ENCODE results near the gene SLC1A2.

SLC1A2 gene

DNA sequence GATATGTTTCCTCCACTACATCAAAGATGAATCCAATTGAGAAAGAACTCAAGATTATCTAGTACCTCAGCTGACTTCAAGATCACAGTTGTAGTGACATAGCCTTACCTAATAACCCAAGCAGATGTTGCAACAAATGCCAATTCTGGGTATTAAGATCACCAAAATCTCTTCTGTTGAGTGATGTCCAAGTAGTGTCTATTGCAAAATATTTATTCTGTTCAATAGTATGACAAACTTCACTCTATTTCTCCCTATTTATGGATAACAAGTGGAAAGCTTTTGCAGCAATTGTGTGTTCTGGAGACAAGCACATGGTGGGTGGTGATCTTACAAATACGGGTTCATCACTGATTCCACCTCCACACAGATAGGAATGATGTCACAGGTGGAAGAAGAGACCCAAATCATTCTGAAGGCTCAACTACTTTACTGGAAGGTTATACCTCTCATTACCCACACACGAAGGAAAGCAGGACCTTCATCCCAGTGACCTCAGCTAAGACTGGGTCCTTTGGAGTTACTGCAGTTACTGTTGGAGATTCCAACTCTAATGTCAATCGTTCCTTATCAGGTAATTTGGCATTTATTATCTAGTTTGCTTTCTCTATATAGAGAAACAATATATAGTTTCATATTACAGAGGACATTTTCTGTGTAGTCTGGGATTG lies 208.3 kb downstream of the SLC1A2 start:
- ATAC-seq = no peak
- TF ChIP-seq, protein P1, sequence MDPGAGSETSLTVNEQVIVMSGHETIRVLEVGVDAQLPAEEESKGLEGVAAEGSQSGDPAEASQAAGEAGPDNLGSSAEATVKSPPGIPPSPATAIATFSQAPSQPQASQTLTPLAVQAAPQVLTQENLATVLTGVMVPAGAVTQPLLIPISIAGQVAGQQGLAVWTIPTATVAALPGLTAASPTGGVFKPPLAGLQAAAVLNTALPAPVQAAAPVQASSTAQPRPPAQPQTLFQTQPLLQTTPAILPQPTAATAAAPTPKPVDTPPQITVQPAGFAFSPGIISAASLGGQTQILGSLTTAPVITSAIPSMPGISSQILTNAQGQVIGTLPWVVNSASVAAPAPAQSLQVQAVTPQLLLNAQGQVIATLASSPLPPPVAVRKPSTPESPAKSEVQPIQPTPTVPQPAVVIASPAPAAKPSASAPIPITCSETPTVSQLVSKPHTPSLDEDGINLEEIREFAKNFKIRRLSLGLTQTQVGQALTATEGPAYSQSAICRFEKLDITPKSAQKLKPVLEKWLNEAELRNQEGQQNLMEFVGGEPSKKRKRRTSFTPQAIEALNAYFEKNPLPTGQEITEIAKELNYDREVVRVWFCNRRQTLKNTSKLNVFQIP (CRISPR knock-in tag; IDR thresholded peaks at IDR 0.05; ENCODE audit: borderline replicate concordance, low read depth) = no peak
- TF ChIP-seq, protein P2, sequence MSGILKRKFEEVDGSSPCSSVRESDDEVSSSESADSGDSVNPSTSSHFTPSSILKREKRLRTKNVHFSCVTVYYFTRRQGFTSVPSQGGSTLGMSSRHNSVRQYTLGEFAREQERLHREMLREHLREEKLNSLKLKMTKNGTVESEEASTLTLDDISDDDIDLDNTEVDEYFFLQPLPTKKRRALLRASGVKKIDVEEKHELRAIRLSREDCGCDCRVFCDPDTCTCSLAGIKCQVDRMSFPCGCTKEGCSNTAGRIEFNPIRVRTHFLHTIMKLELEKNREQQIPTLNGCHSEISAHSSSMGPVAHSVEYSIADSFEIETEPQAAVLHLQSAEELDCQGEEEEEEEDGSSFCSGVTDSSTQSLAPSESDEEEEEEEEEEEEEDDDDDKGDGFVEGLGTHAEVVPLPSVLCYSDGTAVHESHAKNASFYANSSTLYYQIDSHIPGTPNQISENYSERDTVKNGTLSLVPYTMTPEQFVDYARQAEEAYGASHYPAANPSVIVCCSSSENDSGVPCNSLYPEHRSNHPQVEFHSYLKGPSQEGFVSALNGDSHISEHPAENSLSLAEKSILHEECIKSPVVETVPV (CRISPR knock-in tag; IDR thresholded peaks at IDR 0.05) = no peak
- no peak for TF ChIP-seq ZNF8 (CRISPR knock-in tag; IDR thresholded peaks at IDR 0.05)
- no peak for TF ChIP-seq TOX (CRISPR knock-in tag; IDR thresholded peaks at IDR 0.05; ENCODE audit: borderline replicate concordance)
- no peak for TF ChIP-seq ISL1 (CRISPR knock-in tag; IDR thresholded peaks at IDR 0.05)
- TF ChIP-seq ZC3H10 (CRISPR knock-in tag; IDR thresholded peaks at IDR 0.05) = no peak
- TF ChIP-seq, protein P3, sequence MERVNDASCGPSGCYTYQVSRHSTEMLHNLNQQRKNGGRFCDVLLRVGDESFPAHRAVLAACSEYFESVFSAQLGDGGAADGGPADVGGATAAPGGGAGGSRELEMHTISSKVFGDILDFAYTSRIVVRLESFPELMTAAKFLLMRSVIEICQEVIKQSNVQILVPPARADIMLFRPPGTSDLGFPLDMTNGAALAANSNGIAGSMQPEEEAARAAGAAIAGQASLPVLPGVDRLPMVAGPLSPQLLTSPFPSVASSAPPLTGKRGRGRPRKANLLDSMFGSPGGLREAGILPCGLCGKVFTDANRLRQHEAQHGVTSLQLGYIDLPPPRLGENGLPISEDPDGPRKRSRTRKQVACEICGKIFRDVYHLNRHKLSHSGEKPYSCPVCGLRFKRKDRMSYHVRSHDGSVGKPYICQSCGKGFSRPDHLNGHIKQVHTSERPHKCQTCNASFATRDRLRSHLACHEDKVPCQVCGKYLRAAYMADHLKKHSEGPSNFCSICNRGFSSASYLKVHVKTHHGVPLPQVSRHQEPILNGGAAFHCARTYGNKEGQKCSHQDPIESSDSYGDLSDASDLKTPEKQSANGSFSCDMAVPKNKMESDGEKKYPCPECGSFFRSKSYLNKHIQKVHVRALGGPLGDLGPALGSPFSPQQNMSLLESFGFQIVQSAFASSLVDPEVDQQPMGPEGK (CRISPR knock-in tag; IDR thresholded peaks at IDR 0.05; ENCODE audit: borderline replicate concordance) = no peak
- TF ChIP-seq, protein P4, sequence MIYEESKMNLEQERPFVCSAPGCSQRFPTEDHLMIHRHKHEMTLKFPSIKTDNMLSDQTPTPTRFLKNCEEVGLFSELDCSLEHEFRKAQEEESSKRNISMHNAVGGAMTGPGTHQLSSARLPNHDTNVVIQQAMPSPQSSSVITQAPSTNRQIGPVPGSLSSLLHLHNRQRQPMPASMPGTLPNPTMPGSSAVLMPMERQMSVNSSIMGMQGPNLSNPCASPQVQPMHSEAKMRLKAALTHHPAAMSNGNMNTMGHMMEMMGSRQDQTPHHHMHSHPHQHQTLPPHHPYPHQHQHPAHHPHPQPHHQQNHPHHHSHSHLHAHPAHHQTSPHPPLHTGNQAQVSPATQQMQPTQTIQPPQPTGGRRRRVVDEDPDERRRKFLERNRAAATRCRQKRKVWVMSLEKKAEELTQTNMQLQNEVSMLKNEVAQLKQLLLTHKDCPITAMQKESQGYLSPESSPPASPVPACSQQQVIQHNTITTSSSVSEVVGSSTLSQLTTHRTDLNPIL (CRISPR knock-in tag; IDR thresholded peaks at IDR 0.05; ENCODE audit: low read depth) = no peak
- TF ChIP-seq, protein P5, sequence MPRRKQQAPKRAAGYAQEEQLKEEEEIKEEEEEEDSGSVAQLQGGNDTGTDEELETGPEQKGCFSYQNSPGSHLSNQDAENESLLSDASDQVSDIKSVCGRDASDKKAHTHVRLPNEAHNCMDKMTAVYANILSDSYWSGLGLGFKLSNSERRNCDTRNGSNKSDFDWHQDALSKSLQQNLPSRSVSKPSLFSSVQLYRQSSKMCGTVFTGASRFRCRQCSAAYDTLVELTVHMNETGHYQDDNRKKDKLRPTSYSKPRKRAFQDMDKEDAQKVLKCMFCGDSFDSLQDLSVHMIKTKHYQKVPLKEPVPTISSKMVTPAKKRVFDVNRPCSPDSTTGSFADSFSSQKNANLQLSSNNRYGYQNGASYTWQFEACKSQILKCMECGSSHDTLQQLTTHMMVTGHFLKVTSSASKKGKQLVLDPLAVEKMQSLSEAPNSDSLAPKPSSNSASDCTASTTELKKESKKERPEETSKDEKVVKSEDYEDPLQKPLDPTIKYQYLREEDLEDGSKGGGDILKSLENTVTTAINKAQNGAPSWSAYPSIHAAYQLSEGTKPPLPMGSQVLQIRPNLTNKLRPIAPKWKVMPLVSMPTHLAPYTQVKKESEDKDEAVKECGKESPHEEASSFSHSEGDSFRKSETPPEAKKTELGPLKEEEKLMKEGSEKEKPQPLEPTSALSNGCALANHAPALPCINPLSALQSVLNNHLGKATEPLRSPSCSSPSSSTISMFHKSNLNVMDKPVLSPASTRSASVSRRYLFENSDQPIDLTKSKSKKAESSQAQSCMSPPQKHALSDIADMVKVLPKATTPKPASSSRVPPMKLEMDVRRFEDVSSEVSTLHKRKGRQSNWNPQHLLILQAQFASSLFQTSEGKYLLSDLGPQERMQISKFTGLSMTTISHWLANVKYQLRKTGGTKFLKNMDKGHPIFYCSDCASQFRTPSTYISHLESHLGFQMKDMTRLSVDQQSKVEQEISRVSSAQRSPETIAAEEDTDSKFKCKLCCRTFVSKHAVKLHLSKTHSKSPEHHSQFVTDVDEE (CRISPR knock-in tag; IDR thresholded peaks at IDR 0.05) = no peak
- TF ChIP-seq ZNF565 (CRISPR knock-in tag; conservative IDR thresholded peaks at IDR 0.05; ENCODE audit: low read depth) = no peak
- TF ChIP-seq ZFP30 (CRISPR knock-in tag; IDR thresholded peaks at IDR 0.05) = no peak

DNA sequence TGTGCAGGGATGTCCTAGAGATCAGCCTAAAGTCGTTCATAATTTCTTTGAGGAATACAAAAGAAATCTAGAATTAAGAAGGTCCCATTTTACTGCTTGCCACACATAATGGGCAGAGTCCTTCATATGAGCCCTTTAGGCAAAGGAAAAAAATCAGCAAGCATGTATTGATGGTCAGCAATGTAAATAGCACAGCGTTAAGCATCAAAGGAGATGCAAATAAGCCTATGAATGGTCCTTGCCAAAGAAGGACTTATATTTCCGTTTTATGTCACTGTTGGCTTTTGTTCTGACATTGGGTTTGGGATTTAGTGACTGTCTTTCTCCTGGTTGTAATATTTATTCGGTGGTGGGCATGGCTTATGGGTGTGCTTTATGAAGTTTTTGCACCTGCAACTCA lies 210.6 kb downstream of the SLC1A2 start:
- no peak for ATAC-seq
- TF ChIP-seq GLIS3 (CRISPR knock-in tag; IDR thresholded peaks at IDR 0.05) (no peak), ZNF8 (CRISPR knock-in tag; IDR thresholded peaks at IDR 0.05) (no peak), ZNF565 (CRISPR knock-in tag; conservative IDR thresholded peaks at IDR 0.05; ENCODE audit: low read depth) (no peak), RARB (CRISPR knock-in tag; IDR thresholded peaks at IDR 0.05) (no peak), ZFP3 (CRISPR knock-in tag; IDR thresholded peaks at IDR 0.05) (no peak), ZC3H10 (CRISPR knock-in tag; IDR thresholded peaks at IDR 0.05) (no peak), ISL1 (CRISPR knock-in tag; IDR thresholded peaks at IDR 0.05) (no peak), ZFP30 (CRISPR knock-in tag; IDR thresholded peaks at IDR 0.05) (no peak), TOX (CRISPR knock-in tag; IDR thresholded peaks at IDR 0.05; ENCODE audit: borderline replicate concordance) (no peak), CSDC2 (CRISPR knock-in tag; IDR thresholded peaks at IDR 0.05) (no peak), SNAI2 (CRISPR knock-in tag; IDR thresholded peaks at IDR 0.05) (no peak), PPARA (CRISPR knock-in tag; IDR thresholded peaks at IDR 0.05; ENCODE audit: borderline replicate concordance) (no peak), BACH2 (CRISPR knock-in tag; IDR thresholded peaks at IDR 0.05; ENCODE audit: borderline replicate concordance) (no peak)
- TF ChIP-seq, protein P1 (CRISPR knock-in tag; IDR thresholded peaks at IDR 0.05; ENCODE audit: borderline replicate concordance, low read depth) = no peak
- TF ChIP-seq, protein P4 (CRISPR knock-in tag; IDR thresholded peaks at IDR 0.05; ENCODE audit: low read depth) = no peak
- TF ChIP-seq, protein P2 (CRISPR knock-in tag; IDR thresholded peaks at IDR 0.05) = no peak

All from SK-N-SH treated with all-trans-retinoic acid at 6 μM for 48 hours (cell line).